Left lung (tissue), 10 donors: ENCODE measurements around the gene PSMD1. TPM values are rescaled to one million over a fixed set of nuclear protein-coding genes. Genes with fewer than 3 reads are reported as not detected.

Experiments used
- ATAC-seq: fragments of 200-7000 bp; cut with Tn5 transposase; one replicate; pipeline ENCODE4 v1.9.1; 2020; ENCODE audit warnings: moderate library complexity
- DNase-seq, 4 donors: peaks; one replicate each; pipeline ENCODE4 v3.0.0-alpha.2; 2013 to 2020
- H3K27ac ChIP-seq, 2 donors: fragments of 200-600 bp; sonication (generic) in 1 of 2; one replicate each; pipeline versions ENCODE4 v1.5.0 to v1.8.0; 2020 to 2021
- H3K27me3 ChIP-seq, 2 donors: fragments of 200-600 bp; sonication (generic) in 1 of 2; one replicate each; pipeline versions ENCODE4 v1.5.0 to v1.8.0; 2020 to 2021
- H3K36me3 ChIP-seq, 2 donors: fragments of 200-600 bp; sonication (generic) in 1 of 2; one replicate each; pipeline versions ENCODE4 v1.5.0 to v1.8.0; 2020 to 2021
- H3K4me1 ChIP-seq, 2 donors: fragments of 200-600 bp; one replicate each; pipeline ENCODE4 v1.8.0; 2021
- H3K4me3 ChIP-seq, 2 donors: fragments of 200-600 bp; sonication (generic) in 1 of 2; one replicate each; pipeline versions ENCODE4 v1.5.0 to v1.8.0; 2020 to 2021; ENCODE audit warnings: mild to moderate bottlenecking in 1 of 2
- H3K9me3 ChIP-seq, 2 donors: fragments of 200-600 bp; sonication (generic) in 1 of 2; one replicate each; pipeline versions ENCODE4 v1.5.0 to v1.8.0; 2020 to 2021
- CTCF ChIP-seq, 2 donors: fragments of 200-600 bp; sonication (generic) in 1 of 2; IDR thresholded peaks; one replicate each; pipeline versions ENCODE4 v1.5.0 to v1.8.0; 2021; ENCODE audit warnings: antibody characterized with exemption in 2 of 2
- intact Hi-C, 2 donors: fragments of 100-400 bp; cut with DNase I; formaldehyde crosslinking; loops; one replicate each; pipeline versions ENCODE4 v1.11.2 to v1.14.2; 2022
- polyA plus RNA-seq, 6 donors: library from polyadenylated mRNA; unstranded; fragments of 120-200 nt; gene quantifications; one replicate each; pipeline ENCODE4 v1.2.1, GENCODE V29; 2013; ENCODE audit not compliant: insufficient read length in 6 of 6
- total RNA-seq, 2 donors: library from RNA; stranded (reverse); fragmentation: NEBNext Ultra II Directional; extraction: Animal tissue kit (Norgen Biotek cat#: 25700); gene quantifications; one replicate each; pipeline ENCODE4 v1.2.1, GENCODE V29; 2021
- donor health status: DM: no; HTN: yes; CAD: no.
- donor health status: DM: no; HTN: no; CAD: no.

PSMD1 gene
- total and polyA plus RNA-seq, 8 donors, result 62.9 to 118 (median 75.9) TPM

- Histone ChIP-seq H3K27ac (no peak overlapping the region), H3K4me1 (no peaks in the 10 kb centered on the region), H3K4me3 (no peak overlapping the region), H3K9me3 (no peaks in the 10 kb centered on the region), H3K36me3 (peaks cover 0 to 18% of the 10 kb centered on the region in 2 donors), H3K27me3 (no peaks in the 10 kb centered on the region)
- intact Hi-C loops, result no loop called here
- no peak for ATAC-seq
- TF ChIP-seq CTCF (IDR thresholded peaks at IDR 0.05), result no peak
- DNase-seq, result no peak
Measured at GRCh38 chr2:231212329-231212845, 155.7 kb downstream of the PSMD1 start.

GRCh38 chr2:231213931-231214642 lies 157.4 kb downstream of the PSMD1 start:
- intact Hi-C loops, result no loop called here
- Histone ChIP-seq H3K9me3 (no peaks in the 10 kb centered on the region), H3K27me3 (no peaks in the 10 kb centered on the region), H3K27ac (no peak overlapping the region), H3K4me3 (no peak overlapping the region), H3K36me3 (peaks cover 0 to 12% of the 10 kb centered on the region in 2 donors), H3K4me1 (no peaks in the 10 kb centered on the region)
- ATAC-seq, result no peak
- no peak for DNase-seq
- TF ChIP-seq CTCF (IDR thresholded peaks at IDR 0.05), result no peak

DNA sequence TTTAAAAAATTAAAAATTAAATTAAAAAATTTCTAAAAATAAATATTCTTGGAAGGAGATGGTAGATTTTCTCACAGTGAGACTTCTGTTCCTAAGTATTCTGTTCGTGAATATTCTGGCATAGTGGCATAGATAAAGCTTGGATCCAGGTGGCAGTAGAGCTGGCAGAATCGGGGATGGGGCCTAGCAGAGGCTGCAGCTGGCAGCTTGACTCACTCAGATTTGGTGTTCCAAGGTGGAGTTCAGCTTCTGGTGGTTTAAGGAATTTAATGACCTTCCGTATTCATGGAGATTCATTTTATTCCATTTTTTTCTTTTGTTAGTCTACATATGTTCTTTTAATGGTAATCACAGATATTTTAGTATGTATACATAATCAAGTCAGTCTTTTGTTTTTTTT lies 161.7 kb downstream of the PSMD1 start:
- no peak for TF ChIP-seq CTCF (IDR thresholded peaks at IDR 0.05)
- H3K27ac ChIP-seq, result no peak overlapping the region
- intact Hi-C loops, result no loop called here
- no peaks in the 10 kb centered on the region for H3K4me1 ChIP-seq
- H3K36me3 ChIP-seq, result no peaks in the 10 kb centered on the region
- no peak overlapping the region for H3K4me3 ChIP-seq
- no peak for ATAC-seq
- no peaks in the 10 kb centered on the region for H3K9me3 ChIP-seq
- H3K27me3 ChIP-seq, result no peaks in the 10 kb centered on the region
- no peak for DNase-seq

DNA sequence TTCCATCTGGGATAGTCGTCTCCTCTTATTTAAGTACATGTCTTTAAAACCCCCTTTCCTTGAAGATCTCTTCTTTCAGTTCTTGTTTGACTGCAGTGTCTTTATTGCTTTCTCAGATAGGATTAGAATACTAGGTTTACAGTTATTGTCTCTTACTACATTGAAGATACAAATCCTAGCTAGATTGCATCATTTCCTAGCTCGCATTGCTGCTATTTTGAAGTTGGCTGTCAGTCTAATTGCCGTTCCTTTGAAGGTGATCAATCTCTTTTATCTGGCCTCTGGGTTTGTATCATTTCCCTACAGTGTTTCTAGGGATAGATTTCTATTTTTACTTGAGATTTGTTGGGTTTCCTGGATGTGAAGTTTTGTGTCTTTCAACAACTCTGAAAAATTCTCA lies 162.6 kb downstream of the PSMD1 start:
- no peak overlapping the region for H3K4me3 ChIP-seq
- H3K4me1 ChIP-seq, result no peaks in the 10 kb centered on the region
- H3K27ac ChIP-seq, result no peak overlapping the region
- intact Hi-C loops, result no loop called here
- ATAC-seq (no peak), DNase-seq (no peak)
- TF ChIP-seq CTCF (IDR thresholded peaks at IDR 0.05), result no peak
- no peaks in the 10 kb centered on the region for H3K36me3 ChIP-seq
- H3K27me3 ChIP-seq, result no peaks in the 10 kb centered on the region
- H3K9me3 ChIP-seq, result no peaks in the 10 kb centered on the region

DNA sequence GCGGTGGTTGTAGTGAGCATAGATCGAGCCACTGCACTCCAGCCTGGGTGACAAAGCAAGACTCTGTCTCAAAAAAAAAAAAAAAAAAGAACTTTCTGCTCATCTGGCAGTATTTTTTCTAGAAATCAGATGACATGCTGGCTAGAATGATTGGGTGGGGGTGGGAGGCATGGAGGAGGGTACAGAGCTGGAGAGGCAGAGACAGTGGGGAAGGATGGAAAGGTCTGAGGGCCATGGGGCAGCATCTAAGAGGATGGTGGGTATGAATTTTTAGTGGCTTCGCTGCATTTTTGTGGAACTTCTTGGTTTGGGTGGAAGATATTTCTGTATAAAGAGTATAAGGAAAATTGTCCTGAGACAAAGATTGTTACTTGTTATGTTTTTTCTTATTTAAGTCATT lies 165.1 kb downstream of the PSMD1 start:
- no peaks in the 10 kb centered on the region for H3K36me3 ChIP-seq
- no peak for ATAC-seq
- no peaks in the 10 kb centered on the region for H3K4me1 ChIP-seq
- TF ChIP-seq CTCF (IDR thresholded peaks at IDR 0.05), result no peak
- no peak for DNase-seq
- no peaks in the 10 kb centered on the region for H3K9me3 ChIP-seq
- H3K27ac ChIP-seq, result no peak overlapping the region
- intact Hi-C loops, result no loop called here
- H3K4me3 ChIP-seq, result no peak overlapping the region
- H3K27me3 ChIP-seq, result no peaks in the 10 kb centered on the region

Other genes starting within 250 kb of the PSMD1 start
- 10 to 100 TPM; 32.0 to 60.7 TPM for gene ITM2C, start 191.9 kb upstream of the PSMD1 start, total RNA-seq
- 100 to 1,000 TPM; 280 to 356 (median 289) TPM for gene ITM2C, start 191.9 kb upstream of the PSMD1 start, polyA plus RNA-seq
- under 1 TPM in 1 of 2 donors, not detected in 1; 0.24 TPM for gene GPR55, start 131.6 kb upstream of the PSMD1 start, total RNA-seq
- under 1 TPM in 4 of 6 donors, not detected in 2; 0.06 to 0.14 (median 0.07) TPM for gene GPR55, start 131.6 kb upstream of the PSMD1 start, polyA plus RNA-seq
- not detected for gene SPATA3, start 60.7 kb upstream of the PSMD1 start, total RNA-seq
- under 1 TPM in 1 of 6 donors, not detected in 5; 0.16 TPM for gene SPATA3, start 60.7 kb upstream of the PSMD1 start, polyA plus RNA-seq
- gene C2orf72, start 19.3 kb upstream of the PSMD1 start, total RNA-seq, result 1 to 10 TPM in 1 of 2 donors, under 1 TPM in 1; 0.67 to 1.1 TPM
- gene C2orf72, start 19.3 kb upstream of the PSMD1 start, polyA plus RNA-seq, result under 1 TPM; 0.21 to 0.83 (median 0.40) TPM
- gene HTR2B, start 68.2 kb downstream of the PSMD1 start, total RNA-seq, result 1 to 10 TPM in 1 of 2 donors, under 1 TPM in 1; 0.94 to 1.1 TPM
- under 1 TPM; 0.31 to 0.52 (median 0.46) TPM for gene HTR2B, start 68.2 kb downstream of the PSMD1 start, polyA plus RNA-seq
- 10 to 100 TPM; 35.8 to 40.6 TPM for gene ARMC9, start 141.8 kb downstream of the PSMD1 start, total RNA-seq
- 10 to 100 TPM; 11.4 to 14.5 (median 12.7) TPM for gene ARMC9, start 141.8 kb downstream of the PSMD1 start, polyA plus RNA-seq